SIG-M5 (cell line): ENCODE data around the gene CD1C.
A peak's percentile ranks its signal among the peaks of the same experiment; 100 is the strongest.
"Not testable (repeated sequence)": the region's sequence is repeated elsewhere in the genome, so short reads cannot be mapped to it uniquely, and the experiment has no call there.

Source experiments
- DNase-seq: peaks from one replicate; lab custom pipeline; 2025; lab: John Stamatoyannopoulos, UW

CD1C gene

DNA sequence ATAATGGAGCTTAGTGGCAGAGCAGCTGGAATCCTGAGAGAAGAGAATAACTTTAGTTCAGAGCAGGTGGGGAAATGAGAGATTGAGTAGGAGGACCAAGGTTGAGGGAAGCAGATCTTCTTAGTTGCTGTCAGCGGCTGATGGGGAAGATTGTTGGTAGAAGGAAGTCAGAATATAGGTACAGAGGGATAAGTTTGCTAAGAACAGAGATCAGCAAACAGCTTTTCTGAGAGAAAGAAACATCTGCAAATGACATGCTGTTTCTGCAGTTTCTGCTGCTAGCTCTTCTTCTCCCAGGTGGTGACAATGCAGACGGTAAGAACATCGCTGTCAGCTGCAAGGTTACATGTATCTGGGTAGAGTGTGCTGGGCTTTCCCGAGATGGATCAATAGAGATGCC lies at the start of gene CD1C:
CD1C (plus strand) TSS at position 113 of the 400 bp plus-strand sequence; CDS start at position 255, 142 bp downstream.
- DNase-seq: no peak

DNA sequence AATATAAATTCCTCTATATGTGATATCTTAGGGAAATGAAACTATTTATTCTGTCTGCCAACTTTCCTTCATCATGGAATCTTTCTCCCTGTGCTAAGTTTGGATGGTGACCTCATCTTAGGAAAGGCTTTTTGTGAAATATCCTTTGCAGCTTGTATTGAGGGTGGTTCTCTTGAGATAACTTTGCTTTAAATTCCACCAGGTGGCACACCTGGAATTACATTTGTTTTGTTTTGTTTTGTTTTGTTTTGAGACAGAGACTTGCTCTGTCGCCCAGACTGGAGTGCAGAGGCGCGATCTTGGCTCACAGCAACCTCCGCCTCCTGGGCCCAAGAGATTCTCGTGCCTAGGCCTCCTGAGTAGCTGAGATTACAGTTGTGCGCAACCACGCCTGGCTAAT lies 43.1 kb upstream of the CD1C start:
- no peak for DNase-seq

DNA sequence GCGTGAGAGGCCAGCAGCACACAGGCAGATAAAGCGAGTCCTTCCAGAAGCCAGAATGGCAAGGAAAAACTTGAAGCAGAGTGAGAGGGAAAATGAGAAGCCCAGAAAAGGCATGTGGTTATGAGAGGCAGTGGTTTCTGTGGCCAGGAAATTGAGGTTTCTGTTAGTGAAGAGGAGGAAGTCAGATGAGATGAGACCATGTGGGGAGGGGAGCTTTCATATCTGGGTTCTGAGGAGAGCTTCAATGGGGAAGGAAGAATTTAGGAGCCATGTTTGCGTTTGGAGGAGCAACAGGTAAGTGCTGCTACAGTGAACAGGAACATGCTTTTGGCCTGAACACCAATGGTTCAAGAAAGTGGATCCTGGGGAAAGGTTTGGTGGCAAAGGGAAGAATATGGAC lies 41.6 kb upstream of the CD1C start:
- no peak for DNase-seq

DNA sequence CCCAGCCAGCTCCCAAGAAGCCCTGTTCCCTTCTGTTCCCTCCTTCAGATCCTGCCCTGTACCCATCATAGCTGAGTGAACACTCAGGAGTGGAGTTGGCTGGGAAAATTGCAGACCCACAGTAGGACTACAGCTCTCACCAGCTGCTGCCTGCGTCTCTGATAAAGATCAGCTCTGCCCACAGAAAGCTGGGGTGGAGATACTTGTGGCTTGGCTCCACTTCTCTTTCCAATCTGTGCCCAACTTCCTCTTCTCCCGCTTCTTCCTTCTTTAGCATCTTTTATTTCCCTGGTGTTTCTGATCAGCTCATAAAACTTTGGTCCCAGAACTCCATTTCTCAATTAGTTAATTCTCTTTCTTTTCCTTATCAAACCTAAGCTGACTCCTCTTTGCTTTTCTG lies 41.0 kb upstream of the CD1C start:
- no peak for DNase-seq

DNA sequence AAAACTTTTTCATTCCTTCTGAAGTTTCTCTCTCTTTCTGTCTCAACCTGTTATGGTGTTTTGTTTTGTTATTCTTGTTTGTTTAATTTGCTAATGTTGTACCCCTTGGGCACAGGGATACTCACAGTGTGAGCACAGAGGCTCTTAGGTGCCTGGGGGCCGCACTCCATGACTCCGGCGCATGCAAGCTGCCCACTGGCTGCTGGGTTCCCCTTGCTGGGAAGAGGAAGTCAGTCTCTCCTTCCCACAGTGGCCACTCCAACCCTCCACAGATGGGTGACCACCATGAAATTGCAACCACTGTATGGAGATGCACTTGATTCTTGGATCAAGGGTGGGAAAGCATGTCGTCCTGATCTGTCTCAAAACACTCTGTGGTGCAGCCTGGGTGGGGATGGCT lies 40.1 kb upstream of the CD1C start:
- DNase-seq: no peak

DNA sequence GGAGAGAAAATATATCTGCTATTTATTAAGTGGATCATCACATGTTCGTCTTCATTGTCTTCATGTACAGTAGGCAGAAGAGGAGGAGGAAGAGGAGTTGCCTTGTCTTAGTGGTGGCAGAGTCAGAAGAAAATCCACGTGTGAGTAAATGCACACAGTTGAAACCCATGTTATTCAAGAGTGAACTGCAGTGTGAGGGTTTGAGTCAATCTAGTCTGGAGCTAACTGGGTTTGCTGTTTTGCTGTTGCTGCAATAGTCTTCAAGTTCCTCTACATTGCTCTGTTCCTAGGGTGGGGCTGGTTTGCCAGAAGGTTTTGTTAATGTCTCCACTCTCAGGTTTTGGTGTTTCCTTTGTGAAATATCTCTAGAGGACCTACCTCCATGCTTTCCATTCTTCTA lies 38.6 kb upstream of the CD1C start:
- DNase-seq: no peak

DNA sequence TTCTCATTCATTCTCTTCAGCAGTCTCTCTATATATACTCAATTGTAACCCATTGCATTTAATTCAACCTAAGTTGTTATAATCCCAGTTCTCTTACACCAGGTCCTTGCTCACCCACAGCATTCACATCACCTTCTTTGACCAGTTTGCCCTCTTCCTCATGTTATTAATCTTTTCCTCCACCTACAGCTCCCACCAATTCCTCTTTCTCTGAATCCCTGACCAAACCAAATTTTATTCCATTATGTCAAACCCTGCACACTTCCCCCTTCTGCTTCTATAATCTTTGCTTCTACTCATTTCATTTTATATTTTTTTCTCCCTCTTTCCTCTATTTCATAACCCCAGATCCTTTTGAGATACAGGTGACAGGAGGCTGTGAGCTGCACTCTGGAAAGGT lies 34.1 kb upstream of the CD1C start:
- DNase-seq: no peak

DNA sequence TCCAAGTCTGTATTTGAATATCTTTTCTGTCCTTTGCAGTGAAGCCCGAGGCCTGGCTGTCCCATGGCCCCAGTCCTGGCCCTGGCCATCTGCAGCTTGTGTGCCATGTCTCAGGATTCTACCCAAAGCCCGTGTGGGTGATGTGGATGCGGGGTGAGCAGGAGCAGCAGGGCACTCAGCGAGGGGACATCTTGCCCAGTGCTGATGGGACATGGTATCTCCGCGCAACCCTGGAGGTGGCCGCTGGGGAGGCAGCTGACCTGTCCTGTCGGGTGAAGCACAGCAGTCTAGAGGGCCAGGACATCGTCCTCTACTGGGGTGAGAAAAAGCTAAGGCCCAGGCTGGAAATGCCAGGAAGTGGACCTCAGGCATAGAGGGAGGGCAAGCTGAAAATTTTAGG lies 33.0 kb upstream of the CD1C start:
- not testable (repeated sequence) for DNase-seq

DNA sequence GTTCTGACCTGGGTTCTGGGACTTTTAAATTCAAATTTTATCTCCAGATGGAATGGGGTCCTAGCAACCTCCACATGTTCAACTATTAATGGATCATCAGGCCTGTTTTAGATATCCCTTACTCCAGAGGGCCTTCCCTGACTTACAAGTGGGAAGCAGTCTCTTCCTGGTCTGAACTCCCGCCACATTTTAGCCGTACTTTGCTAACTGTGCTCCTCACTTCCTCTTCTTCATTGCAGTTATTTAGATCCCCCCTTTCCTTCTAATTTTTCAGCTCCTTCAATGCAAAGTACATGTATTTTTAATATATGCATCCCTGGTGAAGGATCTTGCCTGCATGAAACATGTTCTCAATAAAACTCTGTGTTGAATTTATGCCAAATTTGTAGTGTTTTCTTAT lies 31.8 kb upstream of the CD1C start:
- DNase-seq: no peak

DNA sequence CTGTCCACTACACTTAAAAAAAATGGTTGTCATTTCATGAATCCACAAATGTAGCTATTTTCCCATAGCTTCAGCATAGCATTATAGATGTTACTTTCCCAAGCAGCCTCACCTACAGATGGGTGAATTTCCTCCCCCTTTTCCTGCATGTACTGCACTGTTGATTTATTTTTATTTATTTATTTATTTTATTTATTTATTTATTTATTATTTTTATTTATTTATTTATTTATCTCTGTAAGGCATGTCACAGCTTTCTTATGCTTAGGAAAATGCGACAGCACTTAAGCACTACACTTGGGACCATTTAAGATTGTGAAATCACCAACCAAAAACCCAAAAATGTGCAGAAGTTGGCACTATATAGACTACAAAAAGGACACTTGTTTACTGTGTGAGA lies 30.6 kb upstream of the CD1C start:
- no peak for DNase-seq

DNA sequence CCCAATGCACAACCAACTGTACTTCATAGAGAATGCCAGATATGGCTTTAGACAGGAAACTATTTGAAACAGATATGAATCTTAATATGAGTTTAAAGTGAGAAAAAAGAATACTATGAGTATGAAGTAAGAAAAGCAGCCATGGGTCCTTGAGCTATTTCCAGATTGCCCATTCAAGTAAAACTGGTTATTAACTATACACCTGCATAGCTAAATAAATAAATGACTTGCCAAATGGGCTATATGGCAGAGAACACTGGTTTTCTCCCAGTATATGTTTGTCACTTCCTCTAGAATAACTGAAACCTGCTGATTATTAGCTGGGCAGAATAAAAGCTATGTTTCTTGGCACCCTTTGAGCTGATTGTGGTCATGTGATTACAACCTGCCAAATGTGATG lies 17.0 kb upstream of the CD1C start:
- DNase-seq: no peak

DNA sequence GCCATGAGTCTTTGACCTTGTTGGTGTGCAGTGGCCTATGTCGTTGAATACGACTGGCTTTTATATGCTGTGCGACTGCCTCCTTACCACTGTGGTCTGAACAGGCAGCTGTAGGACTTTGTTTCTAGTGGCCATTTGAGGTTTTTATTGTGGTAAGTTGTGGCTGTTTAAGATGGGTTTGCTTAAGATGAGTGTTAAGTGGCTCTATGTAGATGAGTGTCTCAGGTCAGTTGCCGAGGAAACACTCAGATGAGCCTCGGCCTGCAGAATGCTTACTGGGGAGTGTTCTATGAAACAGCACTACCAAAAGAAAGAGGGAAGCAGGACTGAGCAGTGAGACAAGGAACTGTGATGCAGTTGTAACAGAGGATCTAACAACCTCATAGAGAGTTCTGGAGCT lies 14.9 kb upstream of the CD1C start:
- no peak for DNase-seq

DNA sequence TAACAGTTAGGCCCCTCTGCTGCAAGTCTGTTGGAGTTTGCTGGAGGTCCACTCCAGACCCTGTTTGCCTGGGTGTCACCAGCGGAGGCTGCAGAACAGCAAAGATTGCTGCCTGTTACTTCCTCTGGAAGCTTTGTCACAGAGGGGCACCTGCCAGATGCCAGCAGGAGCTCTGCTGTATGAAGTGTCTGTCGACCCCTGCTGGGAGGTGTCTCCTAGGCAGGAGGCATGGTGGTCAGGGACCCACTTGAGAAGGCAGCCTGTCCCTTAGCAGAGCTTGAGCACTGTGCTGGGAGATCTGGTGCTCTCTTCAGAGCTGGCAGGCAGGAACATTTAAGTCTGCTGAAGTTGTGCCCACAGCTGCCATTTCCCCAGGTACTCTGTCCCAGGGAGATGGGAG lies 7.3 kb upstream of the CD1C start:
- DNase-seq: not testable (repeated sequence)

DNA sequence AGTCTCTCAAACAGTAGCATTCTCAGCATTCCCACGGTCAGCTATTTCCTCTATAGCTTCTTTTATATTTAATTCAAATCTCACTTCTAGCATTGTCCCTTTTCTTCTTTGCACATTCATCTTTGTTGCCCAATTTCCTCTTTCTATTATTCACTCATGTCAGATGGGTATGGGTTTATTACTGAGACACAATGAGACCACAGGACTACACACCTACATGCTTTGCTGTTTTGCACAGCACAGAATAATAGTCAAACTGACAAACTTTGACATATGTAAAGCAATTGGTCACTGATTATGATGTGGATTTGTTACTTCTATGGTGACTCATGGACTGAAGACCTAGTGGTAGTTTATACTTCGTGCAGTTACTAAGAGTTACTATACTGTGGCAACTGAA lies 5.8 kb upstream of the CD1C start:
- no peak for DNase-seq

DNA sequence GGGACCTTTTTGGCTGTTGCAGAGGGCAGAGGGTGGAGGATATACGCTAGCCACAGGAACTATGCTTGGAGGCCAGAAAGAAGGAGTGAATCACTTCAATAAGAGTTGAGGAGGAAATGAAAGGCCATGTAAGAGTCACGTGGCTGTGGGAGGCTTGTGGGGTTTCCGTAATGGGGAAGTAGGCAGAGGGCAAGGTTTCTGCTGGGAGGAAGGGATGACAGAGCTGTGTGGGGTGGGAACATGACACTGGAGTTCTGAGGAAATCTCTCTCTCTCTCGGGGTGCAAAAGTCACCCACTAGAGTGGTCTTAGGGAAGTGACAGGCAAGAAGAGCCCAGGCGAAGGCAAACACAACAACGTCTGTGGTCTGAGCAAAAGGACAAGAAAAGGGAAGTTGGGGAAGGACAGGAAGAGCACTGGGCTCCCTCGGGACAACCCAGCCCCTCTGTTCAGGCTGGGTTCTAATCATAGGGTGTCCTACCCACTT lies 3.9 kb upstream of the CD1C start:
- DNase-seq: peak; percentile 92

DNA sequence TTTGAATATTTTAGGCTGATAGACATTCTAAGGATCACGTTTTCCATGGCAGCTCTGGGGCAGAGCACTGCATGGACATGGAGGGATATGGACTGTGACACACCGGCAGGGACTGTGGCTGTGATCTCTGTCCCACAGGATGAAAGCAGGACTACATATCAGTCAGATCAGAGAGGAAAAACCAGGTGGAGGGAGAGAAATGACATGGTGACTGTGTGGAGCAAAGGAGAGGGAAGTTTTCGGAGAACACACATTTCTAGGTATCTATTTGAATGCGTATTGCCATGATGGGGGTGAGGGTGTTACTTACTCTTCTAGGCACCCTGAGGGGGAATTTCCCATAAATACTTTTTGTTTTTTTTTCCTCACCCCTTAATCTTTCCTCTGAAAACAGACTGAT lies 3.2 kb upstream of the CD1C start:
- DNase-seq: no peak

DNA sequence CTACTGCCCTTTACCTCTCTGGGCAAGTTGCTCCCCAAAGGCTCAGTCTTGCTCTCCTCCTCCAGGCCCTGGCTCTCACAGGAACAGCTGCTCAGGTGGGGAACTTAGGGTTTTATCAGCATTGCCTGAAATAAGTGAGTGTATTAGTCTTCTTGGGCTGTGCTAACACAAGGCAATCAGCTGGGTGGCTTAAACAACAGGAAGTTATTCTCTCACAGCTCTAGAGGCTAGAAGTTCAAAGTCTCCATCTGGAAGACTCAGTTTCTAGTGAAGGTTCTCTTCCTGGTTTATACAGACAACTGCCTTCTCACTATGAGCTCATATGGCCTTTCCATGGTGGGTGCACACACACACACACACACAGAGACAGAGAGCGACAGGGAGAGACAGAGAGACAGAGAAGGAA lies 2.8 kb upstream of the CD1C start:
- no peak for DNase-seq

DNA sequence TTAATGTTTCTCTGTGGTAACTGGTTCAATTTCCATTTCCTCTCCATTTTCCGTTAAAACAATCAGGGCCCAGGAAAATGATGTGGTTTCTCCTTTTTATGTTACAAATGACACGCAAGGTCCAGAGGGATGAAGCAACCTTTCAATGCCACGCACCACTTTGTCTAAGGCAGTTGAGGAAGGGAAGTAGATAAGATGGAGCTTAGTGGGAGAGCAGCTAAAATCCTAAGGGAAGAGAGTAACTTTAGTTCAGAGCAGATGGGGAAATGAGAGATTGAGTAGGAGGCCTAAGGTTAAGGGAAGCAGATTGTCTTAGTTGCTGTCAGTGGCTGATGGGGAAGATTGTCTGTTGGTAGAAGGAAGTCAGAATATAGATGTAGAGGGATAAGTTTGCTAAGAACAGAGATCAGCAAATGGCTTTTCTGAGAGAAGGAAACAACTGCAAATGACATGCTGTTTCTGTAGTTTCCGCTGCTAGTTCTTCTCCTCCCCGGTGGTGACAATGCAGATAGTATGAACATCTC lies 660 bp downstream of the CD1C start:
- DNase-seq: no peak

DNA sequence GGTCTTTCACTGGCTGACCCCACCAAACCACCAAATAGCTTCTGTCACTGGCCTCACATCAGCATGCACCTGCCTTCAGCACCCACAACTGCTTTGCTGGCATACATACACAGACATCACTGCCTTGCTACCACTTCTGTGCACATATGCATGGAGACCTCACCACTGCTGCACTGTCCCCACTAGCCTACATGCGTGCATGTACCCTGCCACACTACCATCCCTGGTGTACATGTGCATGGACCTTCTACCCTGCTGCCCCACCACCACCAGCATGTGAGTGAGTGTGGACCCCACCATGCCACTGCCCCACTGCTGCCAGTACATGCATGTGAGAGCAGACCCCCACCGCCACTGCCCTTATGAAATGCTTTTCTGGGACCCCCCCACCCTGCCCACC lies 6.1 kb downstream of the CD1C start:
- no peak for DNase-seq

DNA sequence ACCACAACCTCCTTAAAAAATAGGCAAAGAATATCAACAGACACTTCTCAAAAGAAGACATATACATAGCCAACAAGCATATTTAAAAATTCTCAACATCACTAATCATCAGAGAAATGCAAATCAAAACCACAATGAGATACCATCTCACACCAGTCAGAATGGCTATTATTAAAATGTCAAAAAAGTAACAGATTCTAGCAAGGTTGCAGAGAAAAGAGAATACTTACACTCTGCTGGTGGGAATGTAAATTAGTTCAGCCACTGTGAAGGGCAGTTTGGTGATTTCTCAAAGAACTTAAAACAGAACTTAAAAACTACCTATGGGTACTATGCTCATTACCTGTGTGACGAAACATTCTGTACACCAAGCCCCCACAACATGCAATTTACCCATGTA lies 20.9 kb downstream of the CD1C start:
- no peak for DNase-seq

DNA sequence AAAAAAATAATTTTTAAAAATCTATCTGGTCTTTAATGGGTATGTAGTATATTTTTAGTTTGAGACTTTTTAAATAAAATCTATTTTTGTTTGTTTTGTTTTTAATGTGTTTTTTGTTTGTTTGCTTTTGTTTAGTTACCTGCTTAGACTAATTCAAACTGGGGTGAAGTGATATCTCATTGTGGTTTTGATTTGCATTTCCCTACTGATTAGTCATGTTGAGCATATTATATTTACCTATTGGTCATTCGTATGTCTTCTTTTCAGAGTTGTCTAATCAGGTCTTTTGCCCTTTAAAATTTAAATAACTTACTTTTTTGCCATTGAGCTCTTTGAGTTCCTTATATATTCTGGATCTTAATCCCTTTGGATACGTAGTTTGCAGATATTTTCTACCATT lies 21.3 kb downstream of the CD1C start:
- no peak for DNase-seq

DNA sequence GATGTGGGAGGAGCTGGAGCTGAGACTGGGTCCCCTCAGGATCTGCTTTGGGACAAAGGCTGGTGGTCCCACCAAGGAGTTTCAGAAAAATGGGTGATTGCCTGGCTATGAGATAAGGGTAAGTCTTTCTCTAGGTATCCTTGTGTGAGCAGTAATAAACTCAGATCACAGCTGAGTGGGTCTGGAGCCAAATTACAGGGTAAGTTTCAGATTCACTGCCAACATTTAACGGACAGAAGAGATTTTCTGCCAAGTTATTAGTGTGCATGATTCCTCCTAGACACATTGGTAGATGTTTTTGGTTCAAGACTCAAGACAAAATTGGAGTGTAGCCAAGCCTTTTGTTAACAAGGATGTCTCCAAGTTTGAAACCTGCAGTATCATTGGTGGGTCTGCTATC lies 34.1 kb downstream of the CD1C start:
- no peak for DNase-seq

DNA sequence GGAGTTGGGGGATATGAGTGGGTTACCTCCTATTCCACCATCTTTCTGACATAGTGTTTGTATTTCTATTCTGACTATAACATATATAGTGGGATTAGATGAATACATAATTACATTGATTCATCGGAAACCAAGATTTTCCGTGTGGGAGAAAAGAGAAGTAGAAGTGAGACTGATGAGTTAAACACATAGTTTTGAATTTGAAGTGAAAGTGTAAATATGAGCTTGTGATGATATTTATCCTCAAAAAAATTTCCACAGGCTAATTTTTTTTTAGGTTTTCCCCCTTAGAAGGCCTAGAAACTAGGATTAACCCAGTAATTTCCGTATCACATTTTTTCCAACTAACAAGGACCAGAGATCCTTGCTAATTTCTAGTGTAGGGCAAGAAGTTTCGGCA lies 34.7 kb downstream of the CD1C start:
- DNase-seq: no peak

DNA sequence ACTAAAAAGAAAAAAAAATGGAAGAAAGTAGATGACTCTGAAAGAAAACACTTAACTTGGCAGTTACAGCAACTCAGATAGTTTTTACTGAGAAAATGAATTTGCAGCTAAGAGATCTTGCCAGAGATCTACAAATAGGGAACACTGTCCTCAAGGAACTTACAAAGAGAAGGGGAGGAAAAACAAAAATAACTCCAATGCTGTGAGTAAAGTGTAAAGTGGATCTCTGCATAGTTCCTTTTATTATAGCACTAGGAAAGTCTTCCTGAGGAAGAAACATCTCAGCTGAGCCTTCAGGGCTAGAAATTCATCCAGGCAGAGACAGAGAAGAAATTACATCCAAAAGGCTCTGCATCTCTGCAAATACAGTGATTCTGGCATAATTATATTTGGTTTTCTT lies 37.8 kb downstream of the CD1C start:
- no peak for DNase-seq

DNA sequence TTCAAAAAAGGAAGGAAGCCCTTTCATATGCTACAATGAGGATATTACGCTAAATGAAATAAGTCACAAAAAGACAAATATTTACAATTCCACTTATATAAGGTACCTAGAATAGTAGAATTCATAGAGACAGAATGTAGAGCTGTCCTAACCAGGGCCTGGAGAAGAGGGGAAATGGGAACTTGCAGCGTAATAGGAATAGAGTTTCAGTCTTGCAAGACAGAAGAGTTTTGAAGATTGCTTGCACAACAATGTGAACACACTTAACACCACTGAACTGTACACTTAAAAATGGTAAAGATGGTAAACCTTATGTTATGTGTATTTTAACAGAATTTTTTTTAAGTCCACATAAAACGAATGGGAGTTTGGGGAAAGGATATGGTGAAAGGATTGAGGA lies 38.7 kb downstream of the CD1C start:
- no peak for DNase-seq
